Measurements from ENCODE around the gene NFS1.

NFS1 gene

DNA sequence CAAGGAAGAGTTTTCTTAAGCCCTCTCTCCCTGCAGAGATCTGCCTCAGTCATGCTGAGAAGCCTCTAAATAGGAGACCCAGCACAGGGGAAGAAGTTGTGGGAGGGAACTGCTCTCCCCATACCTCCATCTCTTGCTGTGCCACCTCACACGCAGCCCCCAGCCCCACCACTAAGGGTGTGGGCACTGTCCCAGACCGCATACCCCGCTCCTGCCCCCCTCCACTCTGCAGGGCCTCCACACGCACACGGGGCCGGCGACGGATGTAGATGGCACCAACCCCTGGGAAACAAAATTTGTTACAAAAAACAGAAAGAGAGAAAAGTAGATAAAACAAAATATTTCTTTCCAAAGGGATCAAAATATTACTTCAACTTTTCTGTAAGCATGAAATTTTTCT is 24.2 kb downstream of the NFS1 start:
- no peak for DNase-seq (ENCODE audit: low spot score)

DNA sequence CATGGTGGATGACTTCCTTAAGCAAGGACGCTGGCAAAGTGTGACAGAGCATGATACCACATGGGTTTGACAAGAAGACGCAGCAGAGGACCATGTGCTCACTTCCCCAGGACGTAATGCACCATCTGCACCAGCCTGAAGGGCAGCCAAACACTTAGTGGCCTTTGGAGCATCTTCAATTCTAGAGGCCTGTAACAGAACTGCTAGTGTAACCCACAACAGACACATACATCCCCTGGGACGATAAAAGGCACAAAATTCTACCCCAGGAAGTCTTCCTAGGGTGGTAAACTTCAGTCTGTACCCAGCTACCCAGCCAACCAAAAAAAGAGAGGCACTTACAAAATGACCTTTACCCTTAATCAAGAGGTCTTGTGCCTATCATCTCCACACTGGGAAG is 25.3 kb downstream of the NFS1 start:
- no peak for DNase-seq (ENCODE audit: low spot score)

DNA sequence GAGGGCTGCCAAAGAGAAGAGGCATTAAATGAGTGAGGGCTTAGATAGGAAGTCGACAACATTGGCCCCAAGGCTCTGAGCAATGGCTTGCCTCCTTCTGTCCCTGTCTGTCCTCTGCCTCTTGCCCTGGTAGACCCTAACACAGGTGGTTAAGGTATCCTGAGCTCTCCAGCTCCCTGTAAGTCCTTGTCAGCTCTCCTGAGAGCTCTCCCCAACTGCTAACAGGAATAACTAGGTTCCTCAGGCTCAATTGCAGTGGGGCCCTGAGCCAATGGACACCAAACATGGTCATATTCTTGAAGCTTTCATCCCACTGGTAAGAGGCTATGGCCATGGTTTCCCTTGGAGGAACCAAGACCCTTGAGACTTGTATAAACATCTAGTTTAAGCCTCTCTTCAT is 29.5 kb downstream of the NFS1 start:
- DNase-seq (ENCODE audit: low spot score), result no peak

DNA sequence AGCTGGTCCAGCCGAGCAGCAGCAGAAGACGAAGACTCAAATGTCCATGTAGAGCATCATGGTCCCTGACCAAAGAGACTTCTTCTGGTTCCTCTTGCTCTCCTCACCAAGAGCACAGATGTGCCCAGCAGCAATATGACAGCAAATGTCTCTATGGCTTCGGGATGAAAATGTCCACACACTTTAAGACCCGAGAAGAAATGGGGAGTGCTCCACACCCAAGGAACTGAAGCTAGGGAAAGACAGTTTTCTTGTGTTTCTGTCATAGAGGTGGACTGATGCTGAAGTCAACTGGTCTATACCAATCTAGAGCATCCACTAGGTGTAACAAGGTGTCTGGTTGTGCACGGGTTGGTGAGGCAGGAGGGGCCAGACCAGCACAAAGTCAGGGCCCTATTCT is 29.9 kb downstream of the NFS1 start:
- DNase-seq (ENCODE audit: low spot score), result no peak

DNA sequence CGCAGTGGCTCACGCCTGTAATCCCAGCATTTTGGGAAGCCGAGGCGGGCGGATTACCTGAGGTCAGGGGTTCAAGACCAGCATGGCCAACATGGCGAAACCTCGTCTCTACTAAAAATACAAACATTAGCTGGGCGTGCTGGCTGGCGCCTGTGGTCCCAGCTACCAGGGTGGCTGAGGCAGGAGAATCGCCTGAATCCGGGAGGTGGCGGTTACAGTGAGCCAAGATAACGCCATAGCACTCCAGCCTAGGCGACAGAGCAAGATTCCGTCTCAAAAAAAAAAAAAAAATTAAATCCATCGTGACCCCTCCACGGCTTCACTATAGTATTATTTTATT is 33.2 kb downstream of the NFS1 start:
- no peak for DNase-seq (ENCODE audit: low spot score)

DNA sequence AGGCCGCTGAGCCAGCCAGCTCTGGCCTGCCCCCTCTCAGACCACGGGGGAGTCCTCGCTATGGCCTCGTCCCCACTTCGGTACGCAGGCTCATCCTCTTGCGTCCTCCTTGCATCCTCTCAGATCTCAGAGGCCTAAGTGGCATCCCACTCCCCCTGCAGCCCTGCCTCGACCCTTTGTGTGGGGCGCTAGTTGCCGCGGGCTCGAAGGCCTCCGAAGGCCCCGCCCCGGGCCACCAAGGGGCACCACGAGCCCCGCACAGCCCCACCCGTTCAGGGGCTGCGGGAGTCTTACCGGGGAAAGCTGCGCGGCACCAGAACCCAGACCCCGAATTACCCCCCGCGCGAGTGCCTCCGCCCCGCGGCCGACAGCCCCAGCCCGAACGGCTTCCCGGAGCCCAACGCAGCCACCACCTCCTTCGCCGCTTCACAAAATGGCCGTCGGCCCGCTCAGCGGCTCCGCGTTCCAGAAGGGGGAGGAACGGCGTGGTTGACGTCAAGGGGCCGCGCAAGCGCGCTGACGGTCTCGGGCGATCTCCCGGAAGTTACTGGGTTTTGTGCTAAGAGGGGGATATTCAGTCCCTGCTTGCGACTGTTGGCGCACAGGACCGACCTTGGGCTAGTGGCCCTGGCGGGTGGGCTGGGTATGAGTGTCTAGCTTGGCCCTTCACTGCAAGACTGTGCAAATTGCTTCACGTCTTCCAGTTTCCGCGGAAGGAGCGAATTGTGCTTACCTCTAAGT is 34.5 kb downstream of the NFS1 start, which contains the start of the genes CPNE1 and RBM12:
TSS of gene CPNE1 (minus strand) at position 435 of the 741 bp plus-strand sequence. CDS start 31,977 bp downstream, outside the sequence.
TSS of gene RBM12 (minus strand) at position 435 of the 741 bp plus-strand sequence. CDS start 9,578 bp downstream, outside the sequence.
- peak; percentile 95 for DNase-seq (ENCODE audit: low spot score)

DNA sequence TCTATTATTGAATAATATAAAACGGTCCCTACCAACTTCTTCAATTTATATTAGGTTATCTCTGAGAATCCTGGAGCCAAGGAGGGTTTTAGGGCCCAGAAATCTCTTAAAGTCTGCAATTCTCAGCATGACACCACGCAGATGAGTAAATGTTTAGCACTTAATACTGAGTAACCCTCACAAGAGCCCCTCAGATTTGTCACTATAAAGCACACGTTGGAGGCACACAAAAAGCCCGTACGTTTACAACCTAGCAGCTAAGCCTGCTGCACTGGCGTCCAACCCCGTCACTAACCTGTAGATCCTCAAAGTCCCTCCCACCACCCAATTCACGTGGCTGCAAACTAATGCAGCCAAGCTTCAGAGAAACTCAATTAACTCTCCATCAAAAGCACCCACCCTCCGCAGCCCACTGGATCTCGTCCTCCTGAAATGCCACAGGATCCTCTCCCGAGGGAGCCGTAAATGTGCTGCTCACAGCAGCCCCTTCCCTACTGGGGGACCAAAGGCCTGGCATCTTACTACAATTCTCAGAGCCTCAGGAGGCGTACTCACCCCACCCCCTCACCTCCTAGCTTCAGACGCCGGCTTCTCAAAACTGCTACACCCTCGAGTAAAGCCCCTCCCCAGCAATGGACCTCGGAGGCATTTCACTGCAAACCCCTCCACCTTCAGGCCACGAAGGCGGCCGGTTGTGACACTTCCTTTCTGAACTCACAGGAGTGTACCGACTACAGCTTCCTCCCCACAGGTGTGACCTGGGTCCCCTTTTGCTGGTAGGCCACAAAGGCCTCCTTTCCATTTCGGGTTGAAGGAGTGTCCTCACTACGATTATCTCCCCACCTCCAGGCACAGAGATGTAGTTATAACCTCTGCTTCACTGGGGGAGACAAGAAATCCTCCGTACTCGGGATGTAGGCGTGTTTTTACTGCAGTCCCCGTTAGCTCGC is 35.4 kb downstream of the NFS1 start:
- DNase-seq (ENCODE audit: low spot score), result peak; percentile 56

DNA sequence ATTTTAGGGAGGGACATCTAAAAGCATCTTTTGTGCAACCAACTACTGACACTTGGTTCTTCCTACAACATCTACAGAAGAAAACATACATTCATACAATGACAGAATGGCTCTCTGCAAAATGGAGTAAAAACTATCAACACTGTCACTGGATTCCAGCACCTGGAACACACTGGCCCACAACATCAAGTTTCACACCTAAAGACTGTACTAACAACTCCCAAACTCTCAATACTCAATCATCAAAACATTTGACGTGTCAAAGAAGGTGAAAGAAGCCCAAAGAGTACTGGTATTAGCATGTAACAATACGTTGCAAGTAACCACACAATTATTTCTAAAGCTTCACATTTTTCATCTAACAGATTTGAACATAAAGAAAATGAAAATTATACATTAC is 36.6 kb downstream of the NFS1 start:
- DNase-seq (ENCODE audit: low spot score), result no peak

DNA sequence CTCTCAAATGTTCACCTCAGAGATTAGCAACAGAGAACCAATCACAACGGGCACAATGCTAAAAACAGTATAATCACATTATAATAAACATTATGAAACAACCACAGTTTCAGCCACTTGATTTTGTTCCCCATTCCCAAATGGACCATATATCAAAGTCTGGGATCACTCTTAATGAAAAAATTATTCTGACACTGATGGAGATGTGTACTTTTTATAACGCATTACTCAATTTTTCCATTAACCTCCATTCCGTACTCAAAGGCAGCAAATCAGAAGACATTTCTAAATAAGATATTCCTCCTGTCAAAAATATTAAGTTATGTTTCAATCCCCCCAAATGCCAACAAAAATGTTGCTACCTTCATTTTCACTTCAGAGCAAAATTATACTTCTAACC is 37.2 kb downstream of the NFS1 start:
- DNase-seq (ENCODE audit: low spot score), result no peak

DNA sequence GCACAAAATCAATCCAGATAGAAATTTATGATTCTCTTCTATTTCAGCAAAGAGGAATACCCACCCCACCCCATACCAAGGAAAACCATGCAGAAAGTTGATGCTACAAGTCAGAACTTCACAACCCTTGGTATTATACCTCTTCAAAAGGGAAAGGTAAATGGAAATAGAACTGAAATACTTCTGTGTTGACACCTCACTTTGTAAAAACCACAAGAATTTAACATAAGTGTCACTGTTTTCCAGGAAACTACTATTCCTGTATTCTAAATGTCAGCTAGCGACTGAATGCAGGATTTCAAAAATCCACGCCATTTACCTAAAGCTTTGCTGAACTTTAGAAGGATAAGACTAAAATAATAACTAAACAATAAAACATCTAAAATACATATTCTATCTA is 38.1 kb downstream of the NFS1 start:
- no peak for DNase-seq (ENCODE audit: low spot score)

DNA sequence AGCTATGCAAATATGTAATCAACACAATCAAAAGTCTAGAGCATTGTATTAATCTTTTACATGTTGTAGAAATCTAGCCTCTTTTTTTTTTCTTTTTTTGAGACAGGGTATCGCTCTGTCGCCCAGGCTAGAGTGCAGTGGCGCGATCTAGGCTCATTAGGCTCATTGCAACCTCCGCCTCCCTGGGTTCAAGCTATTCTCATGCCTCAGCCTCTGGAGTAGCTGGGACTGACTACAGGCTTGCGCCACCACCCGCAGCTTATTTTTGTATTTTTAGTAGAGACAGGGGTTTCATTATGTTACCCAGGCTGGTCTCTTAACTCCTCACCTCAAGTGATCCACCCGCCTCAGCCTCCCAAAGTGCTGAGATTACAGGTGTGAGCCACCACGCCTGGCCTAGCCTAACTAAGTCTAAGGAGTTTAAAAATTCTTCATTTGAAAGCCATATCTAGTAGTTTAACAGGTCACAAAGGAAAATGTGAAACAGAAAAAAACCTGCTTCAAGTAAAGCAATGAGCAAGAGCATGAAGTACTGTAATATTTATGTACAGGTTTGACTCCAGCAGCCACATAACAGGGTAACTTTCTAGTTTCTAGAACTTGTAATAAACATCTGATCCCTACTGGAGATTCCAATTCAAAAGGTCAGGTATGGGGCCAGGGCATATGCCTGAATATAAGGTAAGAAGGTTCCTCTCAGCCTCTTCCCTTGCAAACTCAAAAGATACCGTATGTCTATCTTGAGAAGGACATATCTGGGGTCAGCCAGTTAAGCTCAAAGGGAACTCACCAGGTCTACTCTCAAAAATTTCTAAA is 38.8 kb downstream of the NFS1 start:
- DNase-seq (ENCODE audit: low spot score), result no peak

DNA sequence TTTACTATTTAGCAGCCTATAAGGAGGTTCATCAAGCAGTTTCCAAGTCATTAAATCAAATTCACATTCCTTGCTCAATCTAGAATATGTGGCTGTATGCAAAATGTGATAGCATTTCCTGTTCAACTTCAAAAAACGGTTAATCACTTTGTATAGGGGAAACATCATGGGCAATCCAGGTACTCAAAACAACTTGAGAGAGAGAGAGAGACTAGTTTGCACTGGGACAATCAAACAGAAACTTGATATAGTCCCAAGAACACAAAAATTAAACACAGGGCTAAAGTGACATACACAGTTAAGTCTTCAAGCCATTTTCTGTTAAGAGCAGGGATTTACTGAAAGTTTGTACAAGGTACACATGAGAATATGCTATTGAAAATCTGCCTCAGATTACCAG is 41.9 kb downstream of the NFS1 start:
- DNase-seq (ENCODE audit: low spot score), result no peak

DNA sequence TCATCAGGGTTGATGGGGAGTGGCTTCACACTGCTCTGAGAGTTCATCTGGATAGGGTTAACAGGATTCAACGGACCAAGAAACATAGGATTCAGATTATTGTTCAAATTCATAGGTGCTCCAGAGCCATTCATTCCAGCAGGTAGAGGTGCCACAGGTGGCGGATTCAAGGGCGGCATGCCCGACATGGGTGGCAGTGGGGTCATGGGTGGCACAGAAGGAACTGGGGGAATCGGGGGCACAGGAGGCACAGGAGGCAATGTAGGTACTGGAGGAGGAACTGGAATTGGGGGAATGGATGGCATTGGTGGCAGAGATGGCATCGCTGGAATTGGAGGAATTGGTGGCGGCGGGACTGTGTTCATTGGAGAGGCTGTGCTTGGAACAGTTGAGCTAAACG is 44.7 kb downstream of the NFS1 start:
- no peak for DNase-seq (ENCODE audit: low spot score)

DNA sequence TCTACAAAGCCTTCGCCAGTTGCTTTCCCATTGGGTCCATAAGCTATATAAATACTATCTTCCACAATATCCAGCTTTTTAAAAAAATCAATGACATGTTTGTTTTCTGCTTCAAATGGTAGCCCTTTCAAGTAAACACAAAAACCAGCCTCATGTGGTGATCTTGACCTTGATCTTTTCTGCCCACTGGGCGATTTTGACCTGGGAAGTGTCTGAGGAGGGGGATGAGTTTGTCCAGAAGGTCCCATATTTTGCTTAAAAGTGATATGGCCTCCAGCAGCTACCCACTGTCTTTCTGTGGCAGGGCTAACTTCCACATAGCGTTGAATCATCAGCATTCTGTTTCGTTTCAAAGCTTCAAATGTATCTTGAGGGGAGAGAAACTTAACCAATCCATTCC is 45.3 kb downstream of the NFS1 start:
- DNase-seq (ENCODE audit: low spot score), result no peak

DNA sequence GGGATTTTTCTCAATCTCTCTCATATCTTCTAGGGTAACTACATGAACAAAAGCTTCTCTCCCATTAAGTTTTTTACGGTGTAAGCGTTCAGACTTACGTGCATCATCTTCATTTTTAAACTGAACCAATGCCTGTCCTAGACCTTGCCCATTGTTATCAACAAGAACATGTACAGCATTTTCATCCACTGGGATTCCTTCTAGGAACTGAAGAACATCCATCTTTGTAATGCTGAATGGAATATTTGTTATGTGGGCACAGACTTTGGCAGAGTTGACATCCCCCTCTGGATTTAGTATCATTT is 45.8 kb downstream of the NFS1 start:
- DNase-seq (ENCODE audit: low spot score), result no peak

DNA sequence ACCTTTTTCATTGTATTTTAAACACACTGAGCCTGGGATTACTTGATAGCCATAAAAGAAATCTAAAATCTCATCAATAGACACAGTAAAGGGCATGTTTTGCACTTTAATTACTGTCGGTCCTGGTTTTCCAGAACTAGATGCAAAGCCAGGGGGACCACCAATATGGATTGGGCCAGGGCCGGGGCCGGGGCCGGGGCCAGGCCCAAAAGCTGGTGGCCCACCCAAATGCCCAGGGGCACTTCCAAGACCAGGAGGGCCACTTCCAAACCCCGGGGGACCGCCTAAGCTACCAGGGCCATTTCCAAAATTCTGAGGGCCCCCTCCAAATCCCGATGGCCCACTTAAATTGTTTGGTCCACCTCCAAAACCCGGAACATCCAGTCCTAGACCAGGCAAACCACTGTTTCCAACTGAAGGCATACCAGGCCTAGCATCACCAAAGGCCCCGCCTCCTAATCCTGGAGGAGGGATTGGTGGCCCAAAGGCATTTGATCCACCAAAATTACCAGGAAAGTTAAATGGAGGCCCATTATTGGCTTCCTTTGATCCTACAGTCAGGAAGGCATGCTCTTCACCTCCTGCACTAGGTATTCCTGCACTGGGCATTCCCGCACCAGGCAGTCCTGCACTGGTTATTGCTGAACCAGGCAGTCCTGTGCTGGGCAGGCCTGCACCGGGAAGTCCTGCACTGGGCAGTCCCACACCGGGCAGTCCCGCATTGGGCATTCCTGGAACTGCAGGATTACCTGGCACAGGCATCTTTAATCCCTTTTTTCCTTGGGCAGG is 46.3 kb downstream of the NFS1 start:
- DNase-seq (ENCODE audit: low spot score), result no peak

DNA sequence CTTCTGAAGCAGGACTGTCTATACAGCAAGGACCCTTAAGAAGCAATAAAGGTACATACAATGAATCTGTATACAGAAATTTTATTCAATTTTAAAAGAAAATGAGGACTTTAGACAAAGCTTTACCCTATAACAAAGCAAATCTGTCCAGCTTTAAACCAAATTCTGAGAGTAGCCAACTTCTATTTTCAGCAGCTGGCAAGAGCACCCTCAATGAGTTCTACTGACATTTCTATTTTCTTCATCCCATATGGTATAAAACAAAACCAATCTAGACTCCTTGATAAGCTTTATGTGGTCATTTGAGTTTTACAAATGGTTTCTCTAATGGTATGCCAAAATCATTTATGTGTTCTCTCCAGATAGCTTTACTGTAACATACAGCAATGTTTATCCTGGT is 47.2 kb downstream of the NFS1 start:
- DNase-seq (ENCODE audit: low spot score), result no peak

DNA sequence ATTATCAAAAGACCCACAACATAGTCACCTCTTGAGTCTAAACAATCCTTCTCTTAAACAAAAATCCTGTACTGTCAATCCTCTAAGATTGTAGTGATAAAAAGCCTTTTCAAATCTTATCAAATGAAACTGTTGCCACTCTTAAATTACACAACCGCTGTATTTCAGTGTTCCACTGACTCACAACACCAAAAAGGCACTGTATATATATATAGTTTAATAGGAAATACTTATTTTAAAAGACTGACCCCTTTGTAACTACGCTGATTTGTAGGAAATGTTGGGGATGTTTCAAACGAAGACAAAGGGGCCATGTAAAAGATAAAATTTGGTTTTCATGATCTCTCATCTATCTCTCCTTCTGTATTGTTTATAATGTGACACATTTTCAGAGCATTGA is 48.5 kb downstream of the NFS1 start:
- no peak for DNase-seq (ENCODE audit: low spot score)

DNA sequence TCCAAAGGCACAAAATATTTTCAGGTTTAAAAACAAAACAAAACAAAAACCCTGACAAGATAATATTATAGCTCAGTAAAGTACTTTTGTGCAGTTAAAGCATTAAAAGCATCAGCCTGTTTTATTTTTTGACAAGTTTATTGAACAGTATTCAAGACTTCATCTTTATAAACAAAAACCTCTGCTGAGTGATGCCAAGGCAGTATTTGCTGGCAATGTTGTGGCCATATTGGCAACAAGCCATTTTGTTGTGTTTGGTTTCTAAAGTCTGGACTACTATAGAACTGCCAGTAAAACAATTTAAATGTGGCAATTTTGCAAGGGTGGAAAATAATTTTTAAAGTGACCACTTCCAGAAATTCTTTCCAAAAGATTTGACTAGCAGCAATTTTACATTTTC is 50.3 kb downstream of the NFS1 start:
- DNase-seq (ENCODE audit: low spot score), result no peak

DNA sequence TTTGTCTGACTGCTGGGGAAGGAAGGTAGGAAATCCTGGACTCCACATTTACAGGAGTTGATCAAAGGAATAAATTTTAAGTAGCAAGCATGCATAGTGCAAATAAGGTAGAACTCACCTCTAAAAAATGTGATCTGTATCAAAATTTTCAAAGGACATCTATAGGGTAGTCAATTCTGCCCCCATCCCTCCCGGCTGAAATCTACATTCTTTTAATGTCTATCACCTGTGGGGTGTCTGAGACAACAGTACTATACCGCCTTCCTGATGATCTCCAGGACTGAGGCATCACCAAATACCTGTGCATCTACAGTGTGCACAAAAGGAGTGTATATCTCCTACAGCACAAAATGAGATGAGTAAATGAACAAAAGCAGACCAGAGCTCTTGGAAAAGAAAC is 54.3 kb downstream of the NFS1 start:
- no peak for DNase-seq (ENCODE audit: low spot score)

DNA sequence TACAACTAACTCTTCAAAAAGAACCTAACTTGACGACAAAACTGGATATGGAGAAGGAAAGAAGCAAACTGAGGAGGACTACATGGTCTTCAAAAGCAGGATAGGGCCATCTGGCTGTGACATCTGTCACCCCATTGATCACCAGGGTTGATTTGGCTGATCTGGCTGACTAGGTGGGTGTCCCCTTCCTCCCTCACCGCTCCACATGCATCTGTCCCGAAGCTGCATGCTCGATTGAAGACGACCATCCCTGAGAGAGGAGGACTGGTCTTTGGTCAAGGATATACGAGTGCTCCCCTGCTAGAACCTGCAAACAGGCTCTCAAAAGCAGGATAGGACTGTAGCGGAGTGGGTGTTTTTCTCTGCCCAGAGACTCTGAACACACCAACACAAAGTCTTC is 56.1 kb downstream of the NFS1 start:
- no peak for DNase-seq (ENCODE audit: low spot score)

DNA sequence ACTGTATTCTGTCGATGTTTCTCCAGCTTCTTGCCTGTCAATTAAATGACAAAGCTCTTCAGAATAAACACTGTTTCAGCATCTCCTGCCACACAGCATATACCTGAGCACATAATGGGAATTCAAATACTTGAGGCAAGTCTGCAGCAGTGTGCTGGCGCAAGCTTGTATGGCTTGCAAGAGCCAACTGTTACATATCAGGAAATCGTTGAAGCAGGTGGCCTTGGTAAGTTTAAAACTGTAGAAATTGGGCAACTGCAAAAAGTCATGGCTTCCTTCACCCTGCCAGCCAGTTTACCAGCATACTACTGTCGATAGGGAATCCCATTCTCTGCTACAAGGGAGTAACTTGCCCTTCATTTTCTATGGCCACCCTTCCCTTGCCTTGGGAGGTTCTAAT is 57.4 kb downstream of the NFS1 start:
- no peak for DNase-seq (ENCODE audit: low spot score)

Measured in Ammon's horn (tissue), 1 donor.